ENCODE measurements around the gene PLPPR1. TPM values are rescaled to one million over a fixed set of nuclear protein-coding genes. Genes with fewer than 3 reads are reported as not detected.

PLPPR1 gene
- polyA plus RNA-seq, 1 of the 3 experiments (the other 2 are of a cell fraction), result not detected

GRCh38 chr9:101068696-101069095 is 40.2 kb downstream of the PLPPR1 start:
- ChIA-PET CTCF (no interaction called here), POLR2A (no interaction called here)
- H3F3A ChIP-seq (replicated peaks; ENCODE audit: insufficient read depth), result no peaks in the 10 kb centered on the region
- no peak for DNase-seq
- no peak overlapping the region for H3K27ac ChIP-seq (ENCODE audit: low read depth in 2 of 2, low read length in 1 of 2)
- no peak overlapping the region for H3K4me2 ChIP-seq
- no peaks in the 10 kb centered on the region for H3K27me3 ChIP-seq (ENCODE audit: insufficient read depth)
- H4K20me1 ChIP-seq (ENCODE audit: insufficient read depth), result no peaks in the 10 kb centered on the region
- H3K9me2 ChIP-seq, result no peaks in the 10 kb centered on the region
- H3K4me1 ChIP-seq (ENCODE audit: control insufficient read depth in 1 of 2, insufficient read depth in 2 of 2, low read depth in 1 of 2, low read length in 1 of 2), result no peaks in the 10 kb centered on the region
- H2AFZ ChIP-seq (ENCODE audit: low read depth), result no peak overlapping the region
- TF ChIP-seq FOSL2 (IDR thresholded peaks at IDR 0.05; ENCODE audit: borderline replicate concordance, low read depth) (no peak), JUND (IDR thresholded peaks at IDR 0.05) (no peak), MXI1 (IDR thresholded peaks at IDR 0.05; ENCODE audit: low read depth, low read length) (no peak), POLR2AphosphoS5 (IDR thresholded peaks at IDR 0.05; ENCODE audit: low read depth, low read length) (no peak), YY1 (IDR thresholded peaks at IDR 0.05; ENCODE audit: low read depth) (no peak), TAF1 (IDR thresholded peaks at IDR 0.05; ENCODE audit: borderline replicate concordance, low read depth, low read length) (no peak), CHD2 (IDR thresholded peaks at IDR 0.05; ENCODE audit: low read length, partially characterized antibody) (no peak), NRF1 (IDR thresholded peaks at IDR 0.05; ENCODE audit: low read depth, low read length) (no peak), TEAD4 (IDR thresholded peaks at IDR 0.05; ENCODE audit: borderline replicate concordance, insufficient read depth) (no peak), GATA2 (CRISPR knock-in tag; IDR thresholded peaks at IDR 0.05) (no peak)
- TF ChIP-seq, protein P1, sequence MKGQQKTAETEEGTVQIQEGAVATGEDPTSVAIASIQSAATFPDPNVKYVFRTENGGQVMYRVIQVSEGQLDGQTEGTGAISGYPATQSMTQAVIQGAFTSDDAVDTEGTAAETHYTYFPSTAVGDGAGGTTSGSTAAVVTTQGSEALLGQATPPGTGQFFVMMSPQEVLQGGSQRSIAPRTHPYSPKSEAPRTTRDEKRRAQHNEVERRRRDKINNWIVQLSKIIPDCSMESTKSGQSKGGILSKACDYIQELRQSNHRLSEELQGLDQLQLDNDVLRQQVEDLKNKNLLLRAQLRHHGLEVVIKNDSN (IDR thresholded peaks at IDR 0.05; ENCODE audit: borderline replicate concordance, low read depth), result no peak
- TF ChIP-seq, protein P2, sequence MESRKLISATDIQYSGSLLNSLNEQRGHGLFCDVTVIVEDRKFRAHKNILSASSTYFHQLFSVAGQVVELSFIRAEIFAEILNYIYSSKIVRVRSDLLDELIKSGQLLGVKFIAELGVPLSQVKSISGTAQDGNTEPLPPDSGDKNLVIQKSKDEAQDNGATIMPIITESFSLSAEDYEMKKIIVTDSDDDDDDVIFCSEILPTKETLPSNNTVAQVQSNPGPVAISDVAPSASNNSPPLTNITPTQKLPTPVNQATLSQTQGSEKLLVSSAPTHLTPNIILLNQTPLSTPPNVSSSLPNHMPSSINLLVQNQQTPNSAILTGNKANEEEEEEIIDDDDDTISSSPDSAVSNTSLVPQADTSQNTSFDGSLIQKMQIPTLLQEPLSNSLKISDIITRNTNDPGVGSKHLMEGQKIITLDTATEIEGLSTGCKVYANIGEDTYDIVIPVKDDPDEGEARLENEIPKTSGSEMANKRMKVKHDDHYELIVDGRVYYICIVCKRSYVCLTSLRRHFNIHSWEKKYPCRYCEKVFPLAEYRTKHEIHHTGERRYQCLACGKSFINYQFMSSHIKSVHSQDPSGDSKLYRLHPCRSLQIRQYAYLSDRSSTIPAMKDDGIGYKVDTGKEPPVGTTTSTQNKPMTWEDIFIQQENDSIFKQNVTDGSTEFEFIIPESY (IDR thresholded peaks at IDR 0.05; ENCODE audit: borderline replicate concordance, low read depth), result no peak
- H3K9me3 ChIP-seq, result no peaks in the 10 kb centered on the region
- H3K9ac ChIP-seq, result no peak overlapping the region
- no peaks in the 10 kb centered on the region for H3K79me2 ChIP-seq (ENCODE audit: insufficient read depth)
- WGBS (ENCODE audit: low lambda C conversion rate), result 0% methylated on average over 1 of the region's 1 CpG
- H3K4me3 ChIP-seq (ENCODE audit: low read depth in 2 of 2, low read length in 1 of 2), result no peak overlapping the region
- no peaks in the 10 kb centered on the region for H3K36me3 ChIP-seq (replicated peaks in 1 of 2; ENCODE audit: control insufficient read depth in 1 of 2, insufficient read depth in 2 of 2, low read length in 1 of 2)

DNA sequence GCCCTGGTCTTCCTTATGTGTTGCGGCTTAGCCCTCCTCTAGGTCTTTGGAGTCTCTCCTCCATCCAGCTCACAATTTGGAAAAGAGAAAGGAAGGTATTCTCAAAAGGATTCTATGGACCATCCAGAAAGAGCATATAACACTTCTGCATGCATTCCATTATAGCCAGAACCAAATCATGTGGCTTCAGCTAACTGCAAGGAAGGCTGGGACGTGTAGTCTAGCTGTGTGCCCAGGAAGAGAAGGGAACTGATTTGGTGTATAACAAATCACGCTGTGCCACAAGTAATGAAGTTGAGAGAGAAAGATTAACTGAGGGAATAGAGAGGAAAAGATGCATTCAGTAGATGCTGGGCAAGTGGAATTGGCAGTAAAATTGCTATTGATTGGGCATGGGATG is 43.7 kb downstream of the PLPPR1 start:
- Histone ChIP-seq H3K79me2 (ENCODE audit: insufficient read depth) (no peaks in the 10 kb centered on the region), H3F3A (replicated peaks; ENCODE audit: insufficient read depth) (no peaks in the 10 kb centered on the region), H3K9me3 (no peaks in the 10 kb centered on the region), H2AFZ (ENCODE audit: low read depth) (no peak overlapping the region), H3K4me1 (ENCODE audit: control insufficient read depth in 1 of 2, insufficient read depth in 2 of 2, low read depth in 1 of 2, low read length in 1 of 2) (no peaks in the 10 kb centered on the region), H3K4me2 (no peak overlapping the region), H3K36me3 (replicated peaks in 1 of 2; ENCODE audit: control insufficient read depth in 1 of 2, insufficient read depth in 2 of 2, low read length in 1 of 2) (no peaks in the 10 kb centered on the region), H3K9ac (no peak overlapping the region), H4K20me1 (ENCODE audit: insufficient read depth) (no peaks in the 10 kb centered on the region), H3K27ac (ENCODE audit: low read depth in 2 of 2, low read length in 1 of 2) (no peak overlapping the region), H3K27me3 (ENCODE audit: insufficient read depth) (no peaks in the 10 kb centered on the region), H3K4me3 (ENCODE audit: low read depth in 2 of 2, low read length in 1 of 2) (no peak overlapping the region), H3K9me2 (no peaks in the 10 kb centered on the region)
- DNase-seq, result no peak
- CTCF ChIA-PET, result no interaction called here
- under 1% methylated on average over 3 of the region's 3 CpGs for WGBS (ENCODE audit: low lambda C conversion rate)
- TF ChIP-seq FOXJ3 (CRISPR knock-in tag; IDR thresholded peaks at IDR 0.05) (no peak), TAF1 (IDR thresholded peaks at IDR 0.05; ENCODE audit: borderline replicate concordance, low read depth, low read length) (no peak), TCF12 (IDR thresholded peaks at IDR 0.05) (no peak), RXRA (IDR thresholded peaks at IDR 0.05; ENCODE audit: borderline replicate concordance, low read depth) (no peak), GATA2 (CRISPR knock-in tag; IDR thresholded peaks at IDR 0.05) (no peak), MXI1 (IDR thresholded peaks at IDR 0.05; ENCODE audit: low read depth, low read length) (no peak), NRF1 (IDR thresholded peaks at IDR 0.05; ENCODE audit: low read depth, low read length) (no peak), YY1 (IDR thresholded peaks at IDR 0.05; ENCODE audit: low read depth) (no peak), NFIC (IDR thresholded peaks at IDR 0.05; ENCODE audit: borderline replicate concordance) (no peak), TEAD4 (IDR thresholded peaks at IDR 0.05; ENCODE audit: borderline replicate concordance, insufficient read depth) (no peak)
- TF ChIP-seq, protein P3, sequence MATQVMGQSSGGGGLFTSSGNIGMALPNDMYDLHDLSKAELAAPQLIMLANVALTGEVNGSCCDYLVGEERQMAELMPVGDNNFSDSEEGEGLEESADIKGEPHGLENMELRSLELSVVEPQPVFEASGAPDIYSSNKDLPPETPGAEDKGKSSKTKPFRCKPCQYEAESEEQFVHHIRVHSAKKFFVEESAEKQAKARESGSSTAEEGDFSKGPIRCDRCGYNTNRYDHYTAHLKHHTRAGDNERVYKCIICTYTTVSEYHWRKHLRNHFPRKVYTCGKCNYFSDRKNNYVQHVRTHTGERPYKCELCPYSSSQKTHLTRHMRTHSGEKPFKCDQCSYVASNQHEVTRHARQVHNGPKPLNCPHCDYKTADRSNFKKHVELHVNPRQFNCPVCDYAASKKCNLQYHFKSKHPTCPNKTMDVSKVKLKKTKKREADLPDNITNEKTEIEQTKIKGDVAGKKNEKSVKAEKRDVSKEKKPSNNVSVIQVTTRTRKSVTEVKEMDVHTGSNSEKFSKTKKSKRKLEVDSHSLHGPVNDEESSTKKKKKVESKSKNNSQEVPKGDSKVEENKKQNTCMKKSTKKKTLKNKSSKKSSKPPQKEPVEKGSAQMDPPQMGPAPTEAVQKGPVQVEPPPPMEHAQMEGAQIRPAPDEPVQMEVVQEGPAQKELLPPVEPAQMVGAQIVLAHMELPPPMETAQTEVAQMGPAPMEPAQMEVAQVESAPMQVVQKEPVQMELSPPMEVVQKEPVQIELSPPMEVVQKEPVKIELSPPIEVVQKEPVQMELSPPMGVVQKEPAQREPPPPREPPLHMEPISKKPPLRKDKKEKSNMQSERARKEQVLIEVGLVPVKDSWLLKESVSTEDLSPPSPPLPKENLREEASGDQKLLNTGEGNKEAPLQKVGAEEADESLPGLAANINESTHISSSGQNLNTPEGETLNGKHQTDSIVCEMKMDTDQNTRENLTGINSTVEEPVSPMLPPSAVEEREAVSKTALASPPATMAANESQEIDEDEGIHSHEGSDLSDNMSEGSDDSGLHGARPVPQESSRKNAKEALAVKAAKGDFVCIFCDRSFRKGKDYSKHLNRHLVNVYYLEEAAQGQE (IDR thresholded peaks at IDR 0.05; ENCODE audit: low read depth, low read length), result no peak
- TF ChIP-seq, protein P1 (IDR thresholded peaks at IDR 0.05; ENCODE audit: borderline replicate concordance, low read depth), result no peak
- TF ChIP-seq, protein P4, sequence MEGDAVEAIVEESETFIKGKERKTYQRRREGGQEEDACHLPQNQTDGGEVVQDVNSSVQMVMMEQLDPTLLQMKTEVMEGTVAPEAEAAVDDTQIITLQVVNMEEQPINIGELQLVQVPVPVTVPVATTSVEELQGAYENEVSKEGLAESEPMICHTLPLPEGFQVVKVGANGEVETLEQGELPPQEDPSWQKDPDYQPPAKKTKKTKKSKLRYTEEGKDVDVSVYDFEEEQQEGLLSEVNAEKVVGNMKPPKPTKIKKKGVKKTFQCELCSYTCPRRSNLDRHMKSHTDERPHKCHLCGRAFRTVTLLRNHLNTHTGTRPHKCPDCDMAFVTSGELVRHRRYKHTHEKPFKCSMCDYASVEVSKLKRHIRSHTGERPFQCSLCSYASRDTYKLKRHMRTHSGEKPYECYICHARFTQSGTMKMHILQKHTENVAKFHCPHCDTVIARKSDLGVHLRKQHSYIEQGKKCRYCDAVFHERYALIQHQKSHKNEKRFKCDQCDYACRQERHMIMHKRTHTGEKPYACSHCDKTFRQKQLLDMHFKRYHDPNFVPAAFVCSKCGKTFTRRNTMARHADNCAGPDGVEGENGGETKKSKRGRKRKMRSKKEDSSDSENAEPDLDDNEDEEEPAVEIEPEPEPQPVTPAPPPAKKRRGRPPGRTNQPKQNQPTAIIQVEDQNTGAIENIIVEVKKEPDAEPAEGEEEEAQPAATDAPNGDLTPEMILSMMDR (IDR thresholded peaks at IDR 0.05), result no peak
- POLR2A ChIA-PET, result no interaction called here
